ENCODE results near the gene PCBP2. TPM values are rescaled to one million over a fixed set of nuclear protein-coding genes. Genes with fewer than 3 reads are reported as not detected.

Gene PCBP2
- total RNA-seq, 1 donor from 2014 or later = 557 TPM

GRCh38 chr12:53502983-53503728 lies 51.3 kb downstream of the PCBP2 start:
- no peak for DNase-seq
- intact Hi-C loops (cut with micrococcal nuclease) = loop anchor here (5.0 kb wide), 1 partner anchor 181 kb away; the partner anchor contains the start of gene AAAS
- ATAC-seq = no peak

GRCh38 chr12:53504004-53504920 lies 52.4 kb downstream of the PCBP2 start:
- intact Hi-C loops (cut with micrococcal nuclease) = loop anchor here (5.0 kb wide), 1 partner anchor 182 kb away; the partner anchor contains the start of gene AAAS
- no peak for ATAC-seq
- no peak for DNase-seq

GRCh38 chr12:53505086-53505485 lies 53.2 kb downstream of the PCBP2 start:
- no peak for DNase-seq
- intact Hi-C loops (cut with micrococcal nuclease) = no loop called here
- no peak for ATAC-seq

- no peak for ATAC-seq
- intact Hi-C loops (cut with micrococcal nuclease) = no loop called here
- no peak for DNase-seq
These were observed 53.9 kb downstream of the PCBP2 start for GRCh38 chr12:53505555-53506449.

- DNase-seq (no peak), ATAC-seq (no peak)
- intact Hi-C loops (cut with micrococcal nuclease) = no loop called here
These were observed 54.5 kb downstream of the PCBP2 start for GRCh38 chr12:53506450-53506785.

- intact Hi-C loops (cut with micrococcal nuclease) = no loop called here
- no peak for DNase-seq
These were observed 55.1 kb downstream of the PCBP2 start, which contains the start of gene NPFF for GRCh38 chr12:53506881-53507602. Gene NPFF (minus strand): TSS chr12:53507484. CDS start chr12:53507474, 10 bp downstream.

GRCh38 chr12:53507603-53507885 lies 55.6 kb downstream of the PCBP2 start:
- intact Hi-C loops (cut with micrococcal nuclease) = no loop called here
- DNase-seq = no peak
- no peak for ATAC-seq

More at GRCh38 chr12:53506881-53507602, 55.1 kb downstream of the PCBP2 start, which contains the start of gene NPFF:
- no peak for ATAC-seq

GRCh38 chr12:53508534-53509170 lies 56.8 kb downstream of the PCBP2 start:
- peak; percentile 87 for DNase-seq

GRCh38 chr12:53510181-53510812 lies 58.4 kb downstream of the PCBP2 start:
- no peak for DNase-seq
- ATAC-seq = no peak
- intact Hi-C loops (cut with micrococcal nuclease) = no loop called here

More at GRCh38 chr12:53508534-53509170, 56.8 kb downstream of the PCBP2 start:
- intact Hi-C loops (cut with micrococcal nuclease) = no loop called here
- peak; percentile 84 for ATAC-seq

- intact Hi-C loops (cut with micrococcal nuclease) = no loop called here
- no peak for DNase-seq
- ATAC-seq = no peak
These were observed 62.0 kb downstream of the PCBP2 start for GRCh38 chr12:53513712-53514410.

GRCh38 chr12:53514628-53515290 lies 62.9 kb downstream of the PCBP2 start:
- ATAC-seq (no peak), DNase-seq (no peak)
- intact Hi-C loops (cut with micrococcal nuclease) = no loop called here

- intact Hi-C loops (cut with micrococcal nuclease) = no loop called here
- DNase-seq (no peak), ATAC-seq (no peak)
These were observed 63.4 kb downstream of the PCBP2 start for GRCh38 chr12:53515291-53515680.

- ATAC-seq = no peak
These were observed 65.0 kb downstream of the PCBP2 start for GRCh38 chr12:53516758-53517455.

GRCh38 chr12:53518381-53518780 lies 66.5 kb downstream of the PCBP2 start:
- DNase-seq (no peak), ATAC-seq (no peak)
- intact Hi-C loops (cut with micrococcal nuclease) = no loop called here

More at GRCh38 chr12:53516758-53517455, 65.0 kb downstream of the PCBP2 start:
- DNase-seq = no peak
- intact Hi-C loops (cut with micrococcal nuclease) = no loop called here

GRCh38 chr12:53523131-53523530 lies 71.2 kb downstream of the PCBP2 start:
- DNase-seq (no peak), ATAC-seq (no peak)
- intact Hi-C loops (cut with micrococcal nuclease) = no loop called here

GRCh38 chr12:53524476-53524875 lies 72.6 kb downstream of the PCBP2 start:
- no peak for DNase-seq

More at GRCh38 chr12:53524476-53524875, 72.6 kb downstream of the PCBP2 start:
- intact Hi-C loops (cut with micrococcal nuclease) = no loop called here
- ATAC-seq = no peak
